GM12874 (cell line): ENCODE results near the gene ASIC5.

Experiments
- TF ChIP-seq, protein P1 (sequence below): IDR thresholded peaks from 2 replicates; pipeline ENCODE4 v1.5.1; 2011; ENCODE audit warnings: low read depth, mild to moderate bottlenecking, control low read depth, low read length, moderate library complexity; ENCODE audit not compliant: insufficient read depth

Gene ASIC5

DNA sequence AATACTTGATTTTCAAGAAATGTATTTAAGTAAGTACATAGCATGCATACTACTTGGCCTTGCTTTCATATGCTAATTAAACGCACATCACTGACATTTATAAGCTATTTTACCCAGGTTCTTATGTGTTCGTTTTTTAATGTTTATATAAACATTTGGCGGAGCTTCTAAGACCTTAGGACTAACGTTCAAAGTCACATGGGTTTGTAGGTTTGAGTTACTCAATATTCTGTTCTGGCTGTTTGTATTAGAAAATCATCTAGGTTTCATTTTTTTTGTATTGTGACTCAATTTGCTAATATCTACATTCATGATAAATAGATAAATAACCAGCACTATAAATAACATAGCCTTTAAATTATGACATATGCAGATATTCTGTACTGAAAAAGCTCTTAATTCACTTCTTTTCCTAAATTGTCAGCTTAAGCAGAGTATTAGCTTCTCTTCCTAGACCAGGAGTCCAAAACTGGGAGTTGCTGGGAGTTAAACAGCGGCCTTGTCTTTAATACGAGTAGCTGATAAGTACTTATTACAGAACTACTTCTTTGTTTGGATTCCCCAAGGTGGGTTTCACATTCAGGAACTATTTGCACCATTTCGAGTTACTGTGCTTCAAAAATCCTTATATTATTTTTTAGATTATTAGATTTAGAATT is 65.3 kb downstream of the ASIC5 start:
- TF ChIP-seq, protein P1, sequence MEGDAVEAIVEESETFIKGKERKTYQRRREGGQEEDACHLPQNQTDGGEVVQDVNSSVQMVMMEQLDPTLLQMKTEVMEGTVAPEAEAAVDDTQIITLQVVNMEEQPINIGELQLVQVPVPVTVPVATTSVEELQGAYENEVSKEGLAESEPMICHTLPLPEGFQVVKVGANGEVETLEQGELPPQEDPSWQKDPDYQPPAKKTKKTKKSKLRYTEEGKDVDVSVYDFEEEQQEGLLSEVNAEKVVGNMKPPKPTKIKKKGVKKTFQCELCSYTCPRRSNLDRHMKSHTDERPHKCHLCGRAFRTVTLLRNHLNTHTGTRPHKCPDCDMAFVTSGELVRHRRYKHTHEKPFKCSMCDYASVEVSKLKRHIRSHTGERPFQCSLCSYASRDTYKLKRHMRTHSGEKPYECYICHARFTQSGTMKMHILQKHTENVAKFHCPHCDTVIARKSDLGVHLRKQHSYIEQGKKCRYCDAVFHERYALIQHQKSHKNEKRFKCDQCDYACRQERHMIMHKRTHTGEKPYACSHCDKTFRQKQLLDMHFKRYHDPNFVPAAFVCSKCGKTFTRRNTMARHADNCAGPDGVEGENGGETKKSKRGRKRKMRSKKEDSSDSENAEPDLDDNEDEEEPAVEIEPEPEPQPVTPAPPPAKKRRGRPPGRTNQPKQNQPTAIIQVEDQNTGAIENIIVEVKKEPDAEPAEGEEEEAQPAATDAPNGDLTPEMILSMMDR: no peak

DNA sequence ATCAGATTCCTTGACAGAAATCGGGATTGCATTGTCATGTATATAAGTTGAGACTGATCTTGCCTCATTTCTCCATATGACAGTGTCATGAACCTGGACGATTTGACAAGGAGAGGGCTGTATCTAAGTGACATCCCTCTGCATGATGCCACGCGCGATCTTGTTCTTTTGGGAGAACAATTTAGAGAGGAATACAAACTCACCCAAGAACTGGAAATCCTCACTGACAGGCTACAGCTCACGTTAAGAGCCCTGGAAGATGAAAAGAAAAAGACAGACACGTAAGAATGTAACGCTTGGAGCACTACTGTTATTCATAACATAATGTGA is 66.3 kb downstream of the ASIC5 start:
- TF ChIP-seq, protein P1: no peak

DNA sequence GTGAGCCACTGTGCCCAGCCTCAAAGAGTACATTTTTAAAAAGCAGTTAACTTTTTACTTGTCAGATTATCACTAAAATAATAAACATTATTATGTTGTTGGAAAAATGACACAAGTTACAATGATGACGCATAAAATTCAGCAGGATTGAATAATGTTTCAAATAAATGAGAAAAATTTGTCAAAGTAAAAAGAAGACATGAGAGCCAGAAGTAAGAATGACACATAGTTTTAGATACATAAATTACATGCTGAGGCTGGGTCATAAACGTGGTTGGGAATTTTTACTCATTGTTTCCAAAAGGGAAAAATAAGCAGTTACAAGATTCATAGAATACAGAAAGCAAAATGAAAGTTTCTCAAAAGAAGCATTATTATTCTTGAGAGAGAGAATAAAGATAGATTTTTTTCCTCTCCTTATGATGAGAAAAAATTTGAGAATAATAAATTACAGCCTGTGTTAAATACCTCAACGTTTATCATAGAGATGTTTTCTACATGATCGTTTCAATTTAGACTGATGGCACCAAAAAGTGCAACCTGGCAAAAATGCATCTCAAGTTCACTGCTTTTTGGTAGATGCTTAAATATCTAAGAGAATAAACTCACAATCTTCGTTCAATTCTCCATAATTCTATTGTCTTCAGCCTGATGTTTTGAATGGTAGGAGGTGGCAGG is 66.8 kb downstream of the ASIC5 start:
- TF ChIP-seq, protein P1: no peak

DNA sequence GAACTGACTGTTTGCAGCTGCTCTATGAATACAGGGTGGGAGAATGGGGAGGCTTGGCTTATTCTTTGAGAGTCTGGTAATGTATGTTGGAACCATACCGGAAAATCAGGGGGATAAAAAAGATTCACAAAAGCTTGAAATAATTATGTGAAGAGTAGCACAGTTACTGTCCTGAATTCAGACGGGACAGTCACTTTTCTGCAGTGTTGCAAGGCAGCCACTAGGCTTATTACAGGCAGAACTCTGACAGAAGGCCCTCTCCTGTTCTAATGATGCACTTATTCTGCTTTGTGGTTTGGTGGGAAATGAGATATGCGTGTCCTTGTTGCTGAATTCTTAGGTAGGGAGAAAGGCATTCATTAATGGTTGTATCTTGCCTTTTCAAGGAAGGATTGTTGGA is 70.1 kb downstream of the ASIC5 start:
- TF ChIP-seq, protein P1: peak; percentile 41; the same call in 1 of the 2 replicates

DNA sequence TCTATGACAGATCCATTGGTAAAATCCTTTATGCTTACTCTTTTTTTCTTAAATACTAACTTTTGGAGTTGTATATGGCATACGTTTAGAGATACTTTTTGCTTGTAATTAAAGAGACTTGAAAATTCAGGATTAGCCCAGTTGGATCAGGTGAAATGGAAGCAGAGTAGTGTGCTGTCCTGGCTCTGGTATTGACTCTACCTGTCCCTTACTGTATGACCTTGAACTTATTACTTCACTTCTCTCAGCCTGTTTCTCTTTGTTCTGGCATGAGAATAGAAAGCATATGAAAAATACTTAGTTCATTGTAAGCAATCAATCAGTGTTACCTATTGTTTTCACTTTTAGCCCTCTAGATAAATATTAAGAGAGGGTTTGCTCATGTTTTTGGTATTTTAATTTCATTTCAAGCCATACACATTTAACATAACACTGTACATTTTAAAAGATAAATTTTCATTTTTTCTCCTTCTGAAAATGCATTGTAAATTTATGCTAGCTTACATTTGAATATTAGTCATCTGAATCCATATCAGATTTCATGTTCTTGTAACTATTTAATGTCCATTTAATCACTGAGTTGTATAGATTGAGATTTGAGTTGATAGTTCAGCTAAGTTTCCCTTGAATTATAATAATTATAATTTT is 71.4 kb downstream of the ASIC5 start:
- TF ChIP-seq, protein P1: no peak

DNA sequence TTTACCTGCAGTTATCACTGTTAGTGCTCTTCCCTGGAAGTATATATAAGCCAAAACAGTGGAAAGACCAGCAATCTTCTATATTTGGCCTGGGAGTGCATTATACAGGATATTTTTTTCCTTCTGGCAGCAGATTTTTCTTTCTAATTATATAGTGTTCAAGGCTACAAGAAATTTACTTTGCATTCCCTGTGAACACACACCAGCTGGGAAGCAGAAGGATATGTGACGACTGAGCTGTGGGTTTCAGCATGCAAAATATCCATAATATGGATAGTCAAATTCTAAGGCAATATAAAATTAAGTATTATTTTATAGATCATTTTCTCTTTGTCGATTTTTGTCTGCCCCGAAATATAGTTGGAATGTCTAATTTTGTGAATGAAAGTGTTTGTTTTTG is 76.1 kb downstream of the ASIC5 start:
- TF ChIP-seq, protein P1: no peak

DNA sequence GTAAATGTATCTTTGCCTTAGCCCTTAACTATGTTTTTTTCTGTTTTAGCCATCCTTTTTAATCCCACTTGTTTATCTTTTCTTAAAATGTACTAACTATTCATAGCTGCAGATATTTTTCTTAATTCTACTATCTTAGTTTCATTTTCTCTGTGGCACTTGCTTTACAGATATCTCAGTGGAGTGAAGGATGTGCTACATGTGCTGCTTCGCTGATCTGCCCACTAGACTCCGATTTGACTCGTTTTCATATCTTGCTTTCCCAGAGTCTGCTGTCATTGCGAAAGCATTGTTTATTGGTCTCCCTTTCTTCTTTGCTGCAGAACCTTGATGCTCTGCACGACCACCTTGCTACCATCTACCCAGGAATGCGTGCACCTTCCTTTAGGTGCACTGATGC is 76.7 kb downstream of the ASIC5 start:
- TF ChIP-seq, protein P1: no peak
